NCI-H2227 (cell line): ENCODE measurements around the gene PLEKHN1.
"Not testable (repeated sequence)": the region's sequence is repeated elsewhere in the genome, so short reads cannot be mapped to it uniquely, and the experiment has no call there.

Experiments used
- DNase-seq: peaks from one replicate; lab custom pipeline; 2025; ENCODE audit not compliant: unreplicated experiment; lab: John Stamatoyannopoulos, UW

PLEKHN1 gene

DNA sequence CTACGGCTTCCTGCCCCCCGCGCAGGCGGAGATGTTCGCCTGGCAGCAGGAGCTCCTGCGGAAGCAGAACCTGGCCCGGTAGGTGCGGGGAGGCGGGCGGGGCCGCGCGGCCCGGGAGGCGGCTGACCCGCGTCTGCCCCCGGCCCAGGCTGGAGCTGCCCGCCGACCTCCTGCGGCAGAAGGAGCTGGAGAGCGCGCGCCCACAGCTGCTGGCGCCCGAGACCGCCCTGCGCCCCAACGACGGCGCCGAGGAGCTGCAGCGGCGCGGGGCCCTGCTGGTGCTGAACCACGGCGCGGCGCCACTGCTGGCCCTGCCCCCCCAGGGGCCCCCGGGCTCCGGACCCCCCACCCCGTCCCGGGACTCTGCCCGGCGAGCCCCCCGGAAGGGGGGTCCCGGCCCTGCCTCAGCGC, 23.9 kb upstream of the PLEKHN1 start:
- peak; percentile 58 for DNase-seq

DNA sequence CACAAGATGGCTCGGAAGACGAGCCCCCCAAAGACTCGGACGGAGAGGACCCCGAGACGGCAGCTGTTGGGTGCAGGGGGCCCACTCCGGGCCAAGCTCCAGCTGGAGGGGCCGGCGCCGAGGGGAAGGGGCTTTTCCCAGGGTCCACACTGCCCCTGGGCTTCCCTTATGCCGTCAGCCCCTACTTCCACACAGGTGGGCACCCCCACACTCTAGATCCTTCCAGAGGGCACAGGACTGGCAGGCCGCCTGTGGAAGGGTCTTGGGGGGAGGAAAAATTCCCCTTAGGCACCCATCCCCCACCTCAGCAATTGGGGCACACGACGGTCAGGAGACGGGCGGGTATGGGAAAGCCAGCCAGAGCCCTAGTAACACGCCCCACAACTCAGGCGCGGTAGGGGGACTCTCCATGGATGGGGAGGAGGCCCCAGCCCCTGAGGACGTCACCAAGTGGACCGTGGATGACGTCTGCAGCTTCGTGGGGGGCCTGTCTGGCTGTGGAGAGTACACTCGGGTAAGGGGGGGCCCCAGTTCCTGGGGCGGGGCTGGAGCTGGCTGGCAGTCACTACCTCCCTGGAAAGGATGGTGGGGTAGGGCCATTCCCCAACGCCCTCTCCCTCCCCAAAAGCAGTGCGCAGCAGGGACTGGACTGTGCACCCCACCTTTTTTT, 23.3 kb upstream of the PLEKHN1 start:
- DNase-seq = peak; percentile 70

DNA sequence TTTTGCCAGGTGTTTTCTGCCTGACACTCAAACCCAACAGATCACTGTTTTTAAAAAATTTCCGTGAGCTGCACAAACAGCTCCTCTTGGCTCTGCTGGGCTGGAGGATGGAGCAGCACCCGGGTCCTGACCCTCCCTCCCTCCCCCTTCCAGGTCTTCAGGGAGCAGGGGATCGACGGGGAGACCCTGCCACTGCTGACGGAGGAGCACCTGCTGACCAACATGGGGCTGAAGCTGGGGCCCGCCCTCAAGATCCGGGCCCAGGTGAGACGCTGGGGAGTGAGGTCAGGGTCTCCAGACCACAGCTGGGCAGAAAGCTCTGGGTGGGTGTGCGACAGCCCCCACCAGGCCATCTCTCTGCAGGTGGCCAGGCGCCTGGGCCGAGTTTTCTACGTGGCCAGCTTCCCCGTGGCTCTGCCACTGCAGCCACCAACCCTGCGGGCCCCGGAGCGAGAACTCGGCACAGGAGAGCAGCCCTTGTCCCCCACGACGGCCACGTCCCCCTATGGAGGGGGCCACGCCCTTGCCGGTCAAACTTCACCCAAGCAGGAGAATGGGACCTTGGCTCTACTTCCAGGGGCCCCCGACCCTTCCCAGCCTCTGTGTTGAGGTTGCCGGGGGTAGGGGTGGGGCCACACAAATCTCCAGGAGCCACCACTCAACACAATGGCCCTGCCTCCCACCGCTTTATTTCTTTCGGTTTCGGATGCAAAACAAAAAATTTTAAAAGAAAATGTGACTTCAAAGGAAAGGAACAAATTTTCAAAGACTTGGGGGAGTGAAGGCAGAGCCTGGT, 22.5 kb upstream of the PLEKHN1 start:
- no peak for DNase-seq

DNA sequence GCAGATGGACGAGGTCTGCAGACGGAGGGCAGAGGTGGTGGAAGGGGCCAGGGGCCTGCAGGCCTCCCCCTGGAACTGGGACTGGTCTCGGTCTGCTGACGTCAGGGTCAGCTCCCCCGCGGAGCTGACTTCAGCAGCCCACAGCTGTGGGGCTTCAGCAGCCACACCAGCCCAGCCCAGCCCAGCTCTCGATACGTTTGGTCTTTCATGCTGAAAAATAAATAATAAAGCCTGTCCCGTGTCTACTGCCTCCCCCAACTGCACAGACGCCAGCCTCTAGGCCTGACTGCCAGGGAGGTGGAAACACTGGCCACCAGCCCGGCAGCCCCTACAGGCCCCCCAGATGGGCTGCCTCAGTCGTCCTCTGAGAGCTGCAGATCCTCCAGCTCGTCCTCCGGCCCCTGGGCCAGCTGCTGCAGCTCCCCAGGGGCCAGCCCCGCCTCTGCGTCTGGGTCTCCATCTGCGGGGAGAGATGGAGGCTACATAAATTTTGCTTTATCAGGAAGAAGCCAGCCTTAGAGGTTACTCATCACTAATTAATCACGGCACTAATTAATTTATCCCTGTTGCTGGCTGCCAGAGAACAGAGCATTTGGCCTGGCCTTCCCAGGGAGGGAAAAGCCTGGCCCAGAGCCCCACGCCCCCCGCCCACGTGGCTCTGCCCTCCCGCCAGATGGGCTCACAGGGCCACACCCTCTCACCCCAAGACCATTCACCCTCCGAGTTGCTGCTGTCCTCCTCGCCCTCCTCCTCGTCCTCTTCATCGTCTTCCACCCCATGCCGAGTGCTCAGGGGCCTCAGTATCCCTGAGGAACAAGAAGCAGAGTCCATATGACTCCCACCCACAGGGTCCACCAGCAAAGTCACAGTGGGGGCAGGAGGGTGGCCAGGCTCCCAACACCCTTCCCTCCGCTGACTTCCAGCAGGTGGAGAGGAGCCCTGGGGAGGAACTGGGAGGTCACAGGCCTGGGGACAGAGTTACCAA, 21.6 kb upstream of the PLEKHN1 start:
- DNase-seq = peak; percentile 60

DNA sequence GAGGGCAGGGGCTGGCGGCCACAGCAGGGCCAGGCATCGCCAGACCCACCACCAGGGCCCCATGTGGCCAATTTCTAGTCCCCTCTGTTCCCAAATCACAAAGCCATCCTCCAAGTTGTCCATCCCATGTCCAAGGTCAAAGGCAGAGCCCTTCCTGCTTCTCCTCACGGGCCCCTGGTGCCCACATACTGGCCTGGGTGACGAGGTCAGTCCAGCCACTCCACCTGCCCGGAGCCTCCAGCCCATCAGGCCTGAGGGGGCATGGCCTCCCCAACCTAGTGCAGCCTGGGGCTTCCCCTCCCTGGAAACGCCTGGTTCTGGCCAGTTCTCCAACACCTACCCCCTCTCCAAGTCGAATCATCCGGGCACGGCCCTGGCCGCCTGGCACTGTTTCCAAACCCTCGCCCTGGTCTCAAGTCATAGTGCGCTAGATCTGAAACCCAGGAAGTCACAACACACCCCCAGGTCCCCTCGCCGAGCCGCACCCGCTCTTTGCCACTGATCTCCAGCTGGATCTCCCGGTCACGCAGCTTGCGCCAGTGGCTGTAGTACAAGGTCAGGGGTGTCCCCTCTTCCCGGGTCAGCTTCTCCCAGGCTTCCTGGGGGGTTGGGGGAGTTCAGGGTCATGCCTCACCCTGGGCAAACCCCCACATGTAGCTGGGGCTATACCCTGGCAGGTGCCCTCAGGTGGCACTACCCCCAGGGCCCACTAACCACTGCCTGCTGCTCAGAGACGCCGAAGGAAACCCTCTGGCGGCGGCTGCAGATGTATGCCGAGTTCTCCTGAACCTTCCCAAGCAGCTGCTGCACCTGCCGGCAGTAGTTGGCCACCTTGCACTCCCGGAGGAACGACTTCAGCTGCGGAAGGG, 20.4 kb upstream of the PLEKHN1 start:
- no peak for DNase-seq

DNA sequence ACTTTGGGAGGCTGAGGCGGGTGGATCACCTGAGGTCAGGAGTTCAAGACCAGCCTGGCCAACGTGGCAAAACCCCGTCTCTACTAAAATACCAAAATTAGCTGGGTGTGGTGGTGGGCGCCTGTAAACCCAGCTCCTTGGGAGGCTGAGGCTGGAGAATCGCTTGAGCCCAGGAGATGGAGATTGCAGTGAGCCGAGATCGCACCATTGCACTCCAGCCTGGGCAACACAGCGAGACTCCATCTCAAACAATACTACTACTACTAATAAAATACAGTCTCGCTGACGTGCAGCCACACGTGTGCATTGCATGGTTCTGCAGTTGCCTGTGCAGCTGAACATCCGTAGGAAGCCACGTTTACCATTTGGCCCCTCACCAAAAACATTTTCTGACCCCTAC, 19.5 kb upstream of the PLEKHN1 start:
- not testable (repeated sequence) for DNase-seq

DNA sequence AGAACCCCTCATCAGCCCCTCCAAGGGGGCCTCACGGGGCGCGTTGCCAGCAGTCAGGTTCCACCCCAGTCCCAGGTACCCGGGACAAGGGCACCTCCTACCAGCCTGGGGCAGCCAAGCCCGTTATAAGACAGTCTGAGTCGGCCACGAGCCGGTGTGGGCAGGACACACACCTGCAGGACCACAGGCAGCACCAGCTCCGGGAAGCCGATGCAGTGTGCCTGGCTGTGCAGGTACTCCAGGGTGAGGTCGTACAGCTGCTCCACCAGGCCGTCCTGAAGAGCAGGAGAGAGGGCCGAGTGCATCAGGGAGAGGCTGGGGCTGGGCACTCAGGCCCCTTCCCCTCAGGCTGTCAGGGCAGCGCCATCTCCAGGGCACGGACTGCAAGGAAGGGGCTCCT, 18.3 kb upstream of the PLEKHN1 start:
- no peak for DNase-seq

DNA sequence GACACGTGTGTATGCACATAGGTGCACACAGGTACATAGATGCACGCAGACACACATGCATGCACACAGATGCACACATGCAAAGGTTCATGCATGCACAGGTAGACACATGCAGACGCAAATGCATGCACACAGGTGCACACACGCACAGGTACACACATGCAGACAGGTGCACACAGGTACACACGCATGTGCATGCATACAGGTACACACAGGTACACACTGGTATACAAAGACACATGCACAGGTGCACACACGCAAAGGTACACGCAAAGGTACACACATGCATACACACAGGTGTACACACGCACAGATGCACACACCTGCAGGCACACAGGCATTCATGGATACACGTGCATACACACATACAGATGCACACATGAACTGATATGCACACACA, 16.0 kb upstream of the PLEKHN1 start:
- no peak for DNase-seq

DNA sequence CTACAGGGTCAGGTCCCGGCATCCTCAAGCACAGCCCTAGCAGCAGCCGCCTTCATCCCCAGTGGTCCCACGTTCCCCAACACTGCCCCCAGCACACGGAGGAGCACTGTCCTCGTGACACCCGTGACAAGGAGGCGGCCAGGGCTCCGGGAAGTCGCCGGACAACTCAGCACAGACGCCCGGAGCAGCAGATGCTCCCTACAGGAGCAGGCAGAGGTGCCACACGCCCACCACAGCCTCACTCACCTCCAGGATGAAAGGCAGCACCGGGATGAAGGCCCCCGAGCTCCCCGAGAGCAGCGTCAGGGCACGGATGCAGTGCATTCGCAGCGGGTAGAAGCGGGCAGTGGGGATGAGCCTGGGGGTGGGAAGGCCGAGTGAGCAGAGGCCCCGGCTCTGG, 15.4 kb upstream of the PLEKHN1 start:
- DNase-seq = no peak

DNA sequence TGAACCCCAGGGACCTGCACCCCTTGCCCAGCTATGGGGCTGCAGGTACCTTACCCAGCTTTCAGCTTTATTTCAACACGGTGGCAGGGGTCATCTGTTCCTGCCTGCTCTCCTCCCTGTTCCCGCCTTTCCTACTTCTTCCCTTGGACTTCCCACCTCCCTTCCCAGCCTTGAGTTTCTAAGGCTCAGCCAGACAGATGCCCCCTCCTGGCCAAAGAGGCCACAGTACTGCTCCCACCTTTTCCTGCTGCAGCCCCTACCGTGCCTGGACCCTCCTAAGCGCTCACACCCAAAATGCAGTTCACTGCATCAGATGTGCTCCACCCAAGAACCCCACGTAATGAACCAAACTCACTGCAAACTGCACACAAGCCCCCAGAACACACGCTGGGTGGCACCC, 14.9 kb upstream of the PLEKHN1 start:
- no peak for DNase-seq

DNA sequence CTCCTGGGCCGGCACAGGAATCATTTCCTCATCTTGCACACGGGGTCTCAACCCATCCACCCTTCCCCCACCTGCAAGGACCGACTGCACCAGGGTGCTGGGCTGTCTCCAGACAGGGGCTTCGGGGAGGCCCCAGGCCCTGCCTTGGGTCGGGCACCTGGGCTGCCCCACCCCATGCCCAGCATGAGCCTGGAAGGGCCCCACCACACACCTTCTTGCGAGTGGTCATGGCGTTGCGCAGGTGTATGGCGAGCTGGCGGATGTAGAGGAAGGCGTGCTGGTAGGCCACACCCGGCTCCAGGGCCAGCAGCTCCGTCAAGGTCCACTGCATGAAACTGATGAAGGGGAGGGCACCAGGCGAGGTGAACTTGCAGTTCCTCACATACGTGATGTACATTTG, 14.1 kb upstream of the PLEKHN1 start:
- no peak for DNase-seq

DNA sequence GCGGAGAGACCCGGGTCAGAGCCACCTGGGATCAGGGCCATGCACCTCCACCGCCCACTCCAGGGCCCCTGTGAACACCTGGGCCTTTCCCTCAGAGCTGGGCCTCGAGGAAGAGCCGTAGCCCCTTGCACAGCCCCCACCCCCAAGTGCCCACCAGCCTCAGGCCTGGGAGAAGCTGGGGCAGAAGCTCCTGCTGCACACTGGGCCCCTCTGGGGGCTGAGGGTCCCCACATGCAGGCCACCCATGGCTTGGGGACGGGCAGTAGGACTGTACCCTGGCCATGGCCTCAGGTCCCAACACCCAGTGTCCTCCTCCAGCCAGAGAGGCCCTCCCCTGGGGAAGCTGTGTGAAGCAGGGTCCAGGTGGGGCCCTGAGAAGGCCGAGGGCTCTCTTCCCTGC, 13.7 kb upstream of the PLEKHN1 start:
- no peak for DNase-seq

DNA sequence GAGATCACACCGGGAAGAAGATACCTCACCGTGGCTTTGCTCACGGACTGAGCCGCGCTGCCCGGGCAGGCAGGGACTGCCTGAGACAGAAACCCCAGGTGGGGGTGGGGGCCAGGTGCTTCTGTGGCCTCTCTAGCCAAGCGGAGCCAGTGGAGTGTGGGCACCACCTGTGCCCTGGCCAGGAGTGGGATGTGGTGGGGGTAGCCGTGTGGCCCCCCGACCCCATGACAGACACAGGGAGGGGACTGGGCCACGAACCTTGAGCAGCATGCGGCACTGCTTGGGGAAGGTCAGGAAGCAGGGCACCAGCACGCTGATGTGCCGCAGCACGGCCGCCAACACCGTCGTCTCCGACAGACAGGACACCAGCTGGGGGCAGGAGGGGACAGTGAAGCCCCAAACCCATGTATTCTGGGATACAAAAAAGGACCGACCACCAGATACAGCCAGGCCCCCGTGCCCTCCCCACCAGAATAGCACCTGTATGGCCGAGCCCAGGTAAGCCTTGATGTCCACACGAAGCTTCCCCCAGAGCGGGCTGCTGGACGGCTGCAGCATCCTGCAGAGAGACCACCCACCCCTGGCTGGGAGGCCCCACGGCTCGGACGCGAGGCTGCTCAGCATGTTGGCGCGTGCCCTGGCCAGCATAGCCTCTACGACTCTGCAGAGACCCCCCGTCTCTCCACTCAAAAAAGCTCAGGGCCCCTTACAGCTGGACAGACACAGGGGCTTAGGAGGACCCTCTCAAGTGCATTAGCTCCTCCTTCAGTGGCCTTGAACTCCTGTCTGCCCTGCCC, 12.6 kb upstream of the PLEKHN1 start:
- no peak for DNase-seq

DNA sequence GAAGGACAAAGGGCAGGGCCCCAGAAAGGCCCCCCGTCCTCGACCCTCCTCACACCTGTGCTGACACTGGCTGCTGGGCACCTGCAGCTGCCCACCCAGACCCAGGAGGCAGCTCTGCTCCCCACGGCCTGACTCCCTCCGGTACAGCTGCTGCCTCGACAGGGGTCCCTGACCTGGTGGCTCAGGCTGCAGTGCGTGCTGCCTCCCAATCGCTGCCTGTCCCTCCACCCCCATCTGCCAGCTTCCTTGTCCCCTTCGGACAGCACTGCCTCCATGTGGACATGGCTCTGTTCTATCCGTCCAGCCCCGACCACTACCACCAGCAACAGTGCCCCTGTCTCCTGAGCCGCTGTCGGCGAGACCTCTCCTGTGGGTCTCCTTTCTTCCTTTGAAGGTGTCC, 11.4 kb upstream of the PLEKHN1 start:
- DNase-seq = no peak

DNA sequence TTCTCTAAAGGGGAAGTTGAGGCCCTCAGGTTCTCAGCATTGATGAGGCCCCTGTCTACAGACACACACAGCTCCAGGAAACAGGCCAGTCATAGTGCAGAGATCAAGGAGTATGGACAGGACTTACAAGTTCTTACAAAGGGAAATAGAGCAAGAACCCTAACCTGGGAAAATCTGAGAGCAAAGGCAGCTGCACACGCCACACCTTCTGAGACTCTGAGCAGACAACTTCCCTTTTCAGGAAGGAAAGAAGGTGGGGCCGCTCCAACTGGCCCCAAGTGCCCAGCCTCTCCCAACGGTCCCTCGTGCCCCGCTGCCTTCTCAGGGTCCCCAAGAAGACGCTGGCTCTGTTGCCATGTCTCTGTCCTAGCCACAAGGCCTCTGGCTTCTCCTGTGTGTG, 10.8 kb upstream of the PLEKHN1 start:
- no peak for DNase-seq

DNA sequence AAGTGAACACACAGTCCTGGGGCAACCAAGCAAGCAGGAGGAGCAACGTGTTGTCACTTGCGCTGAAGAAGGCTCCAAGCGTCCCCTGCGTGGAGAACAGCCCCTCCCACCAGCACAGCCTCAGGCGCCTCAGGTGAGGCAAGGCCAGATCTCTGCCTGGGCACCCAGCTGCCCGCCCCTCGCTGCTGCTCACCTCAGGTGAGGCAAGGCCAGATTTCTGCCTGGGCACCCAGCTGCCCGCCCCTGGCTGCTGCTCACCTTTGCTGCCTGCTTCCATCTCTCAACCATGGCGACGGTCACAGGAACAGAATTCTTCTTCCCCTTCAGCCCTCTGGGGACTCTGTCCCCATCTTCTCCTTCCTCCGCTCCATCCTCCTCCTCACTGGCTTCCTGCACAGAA, 9.6 kb upstream of the PLEKHN1 start:
- DNase-seq = no peak

DNA sequence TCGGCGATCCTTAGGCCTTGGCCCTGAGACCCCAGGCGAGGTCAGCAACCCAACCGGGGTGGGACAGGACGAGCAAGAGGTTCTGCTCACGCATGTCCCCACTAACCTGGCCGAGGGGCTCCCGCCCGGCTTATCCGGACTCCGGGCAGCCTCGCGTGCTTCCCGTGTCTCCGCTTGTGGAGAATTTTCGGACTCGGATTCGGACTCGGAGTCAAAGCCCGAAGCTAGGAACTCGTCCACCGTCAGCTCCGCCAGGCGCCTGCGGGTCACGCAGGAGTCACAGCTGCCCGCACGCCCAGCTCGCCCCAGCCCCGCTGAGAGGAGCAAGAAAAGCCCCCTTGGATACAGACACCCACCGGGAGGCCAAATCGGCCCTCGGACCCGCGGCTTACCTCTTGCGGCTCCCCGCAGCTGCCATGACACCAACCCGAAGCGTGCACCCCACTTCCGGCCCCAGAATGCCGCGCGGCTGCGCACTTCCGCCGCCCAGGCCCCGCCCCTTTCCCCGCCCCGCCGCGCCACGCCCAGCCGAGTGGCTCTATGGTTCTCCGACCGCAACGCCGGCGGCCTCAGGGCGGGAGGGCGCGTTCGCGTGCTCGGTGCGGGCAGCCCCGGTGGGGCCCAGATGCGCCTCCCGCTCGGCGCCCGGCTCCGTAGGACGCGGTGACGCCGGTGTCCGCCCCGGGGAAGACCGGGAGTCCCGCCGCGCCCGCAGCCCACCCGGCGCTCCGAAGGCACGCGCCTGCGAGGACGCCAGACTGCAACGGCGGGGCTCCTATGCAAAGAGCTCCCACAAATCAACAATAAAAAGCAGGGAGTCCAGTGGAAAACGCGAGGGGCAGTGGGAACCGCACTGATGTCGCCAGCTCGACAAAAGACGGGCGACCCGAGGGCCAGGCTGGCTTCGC, 7.2 kb upstream of the PLEKHN1 start, which contains the start of gene NOC2L:
NOC2L (minus strand) TSS at position 434 of the 908 bp plus-strand sequence; CDS start at position 418, 16 bp downstream.
- DNase-seq = peak; percentile 93

DNA sequence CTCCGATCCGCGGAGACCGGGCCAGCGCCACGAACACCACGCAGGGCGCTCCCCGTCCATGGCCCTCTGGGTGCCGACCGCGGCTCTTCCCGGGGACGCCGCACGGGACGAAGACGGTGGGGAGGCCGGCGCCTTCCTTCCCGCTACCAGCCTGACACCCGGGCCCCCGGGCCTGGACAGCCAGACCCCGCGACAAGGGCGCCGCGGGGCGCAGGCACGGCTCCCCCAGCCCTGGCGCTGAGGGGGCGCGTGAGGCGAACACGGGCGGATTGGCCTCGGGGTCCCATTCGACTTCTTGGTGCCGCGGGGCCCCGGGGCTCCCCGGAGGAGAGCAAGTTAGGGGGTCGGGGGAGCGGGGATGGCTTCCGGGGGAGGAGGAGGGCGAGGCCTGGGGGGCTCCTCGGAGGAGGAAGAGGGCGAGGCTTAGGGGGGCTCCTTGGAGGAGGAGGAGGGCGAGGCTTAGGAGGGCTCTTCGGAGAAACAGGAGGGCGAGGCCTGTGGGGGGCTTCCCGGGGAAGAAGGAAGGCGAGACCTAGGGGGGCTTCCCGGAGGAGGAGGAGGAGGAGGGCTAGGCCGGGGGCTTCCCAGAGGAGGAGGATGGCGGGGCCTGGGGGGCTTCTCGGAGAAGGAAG, 6.4 kb upstream of the PLEKHN1 start:
- DNase-seq = no peak
